ENCODE measurements around the gene PRSS22. TPM values are rescaled to one million over a fixed set of nuclear protein-coding genes. Genes with fewer than 3 reads are reported as not detected.

Gene PRSS22
- total RNA-seq, 1 donor, result 0.21 TPM

- no peaks in the 10 kb centered on the region for H3K27me3 ChIP-seq (ENCODE audit: insufficient read depth, low read length)
- no peak overlapping the region for H3K4me3 ChIP-seq (ENCODE audit: low read length)
- H3K4me1 ChIP-seq (ENCODE audit: insufficient read depth, low read length), result peaks cover 3% of the 10 kb centered on the region
- no peaks in the 10 kb centered on the region for H3K9me3 ChIP-seq (ENCODE audit: low read depth, low read length)
Observed at GRCh38 chr16:2895813-2896212, 37.8 kb upstream of the PRSS22 start.

GRCh38 chr16:2894231-2894630 is 36.3 kb upstream of the PRSS22 start:
- Histone ChIP-seq H3K4me3 (ENCODE audit: low read length) (no peak overlapping the region), H3K27me3 (ENCODE audit: insufficient read depth, low read length) (no peaks in the 10 kb centered on the region), H3K9me3 (ENCODE audit: low read depth, low read length) (no peaks in the 10 kb centered on the region), H3K4me1 (ENCODE audit: insufficient read depth, low read length) (peaks cover 3% of the 10 kb centered on the region)

GRCh38 chr16:2884041-2884451 is 26.1 kb upstream of the PRSS22 start:
- Histone ChIP-seq H3K27me3 (ENCODE audit: insufficient read depth, low read length) (no peaks in the 10 kb centered on the region), H3K4me1 (ENCODE audit: insufficient read depth, low read length) (peaks cover 17% of the 10 kb centered on the region), H3K9me3 (ENCODE audit: low read depth, low read length) (no peaks in the 10 kb centered on the region), H3K4me3 (ENCODE audit: low read length) (no peak overlapping the region)

GRCh38 chr16:2883458-2883908 is 25.5 kb upstream of the PRSS22 start:
- Histone ChIP-seq H3K9me3 (ENCODE audit: low read depth, low read length) (no peaks in the 10 kb centered on the region), H3K27me3 (ENCODE audit: insufficient read depth, low read length) (no peaks in the 10 kb centered on the region), H3K4me1 (ENCODE audit: insufficient read depth, low read length) (peaks cover 17% of the 10 kb centered on the region), H3K4me3 (ENCODE audit: low read length) (peak overlapping the region; percentile 74)

GRCh38 chr16:2882650-2883457 is 24.9 kb upstream of the PRSS22 start, which contains the start of gene FLYWCH2:
Gene FLYWCH2, plus strand, starts transcription at chr16:2883215. Its CDS starts 13,235 bp downstream, at chr16:2896450.
- peak within 1 kb of the TSS; percentile 74 for H3K4me3 ChIP-seq (ENCODE audit: low read length)
- H3K4me1 ChIP-seq (ENCODE audit: insufficient read depth, low read length), result peaks cover 17% of the 10 kb centered on the region
- H3K9me3 ChIP-seq (ENCODE audit: low read depth, low read length), result no peaks in the 10 kb centered on the region
- no peaks in the 10 kb centered on the region for H3K27me3 ChIP-seq (ENCODE audit: insufficient read depth, low read length)

GRCh38 chr16:2881783-2882649 is 24.0 kb upstream of the PRSS22 start:
- Histone ChIP-seq H3K9me3 (ENCODE audit: low read depth, low read length) (no peaks in the 10 kb centered on the region), H3K4me1 (ENCODE audit: insufficient read depth, low read length) (peaks cover 17% of the 10 kb centered on the region), H3K4me3 (ENCODE audit: low read length) (peak overlapping the region; percentile 74), H3K27me3 (ENCODE audit: insufficient read depth, low read length) (no peaks in the 10 kb centered on the region)

GRCh38 chr16:2879854-2880508 is 22.0 kb upstream of the PRSS22 start:
- no peak overlapping the region for H3K4me3 ChIP-seq (ENCODE audit: low read length)
- H3K27me3 ChIP-seq (ENCODE audit: insufficient read depth, low read length), result no peaks in the 10 kb centered on the region
- peaks cover 17% of the 10 kb centered on the region for H3K4me1 ChIP-seq (ENCODE audit: insufficient read depth, low read length)
- H3K9me3 ChIP-seq (ENCODE audit: low read depth, low read length), result no peaks in the 10 kb centered on the region

GRCh38 chr16:2874912-2875362 is 17.0 kb upstream of the PRSS22 start:
- Histone ChIP-seq H3K4me3 (ENCODE audit: low read length) (no peak overlapping the region), H3K9me3 (ENCODE audit: low read depth, low read length) (no peaks in the 10 kb centered on the region), H3K27me3 (ENCODE audit: insufficient read depth, low read length) (no peaks in the 10 kb centered on the region), H3K4me1 (ENCODE audit: insufficient read depth, low read length) (peaks cover 8% of the 10 kb centered on the region)

- H3K4me3 ChIP-seq (ENCODE audit: low read length), result no peak overlapping the region
- peaks cover 8% of the 10 kb centered on the region for H3K4me1 ChIP-seq (ENCODE audit: insufficient read depth, low read length)
- no peaks in the 10 kb centered on the region for H3K9me3 ChIP-seq (ENCODE audit: low read depth, low read length)
- no peaks in the 10 kb centered on the region for H3K27me3 ChIP-seq (ENCODE audit: insufficient read depth, low read length)
Observed at GRCh38 chr16:2874032-2874911, 16.3 kb upstream of the PRSS22 start.

- peaks cover 21% of the 10 kb centered on the region for H3K4me1 ChIP-seq (ENCODE audit: insufficient read depth, low read length)
- H3K4me3 ChIP-seq (ENCODE audit: low read length), result no peak overlapping the region
- H3K9me3 ChIP-seq (ENCODE audit: low read depth, low read length), result no peaks in the 10 kb centered on the region
- H3K27me3 ChIP-seq (ENCODE audit: insufficient read depth, low read length), result no peaks in the 10 kb centered on the region
Observed at GRCh38 chr16:2871926-2872325, 14.0 kb upstream of the PRSS22 start.

- Histone ChIP-seq H3K27me3 (ENCODE audit: insufficient read depth, low read length) (no peaks in the 10 kb centered on the region), H3K9me3 (ENCODE audit: low read depth, low read length) (no peaks in the 10 kb centered on the region), H3K4me3 (ENCODE audit: low read length) (peak overlapping the region; percentile 52), H3K4me1 (ENCODE audit: insufficient read depth, low read length) (peaks cover 13% of the 10 kb centered on the region)
Observed at GRCh38 chr16:2867987-2868789, 10.2 kb upstream of the PRSS22 start.

- Histone ChIP-seq H3K4me3 (ENCODE audit: low read length) (peak overlapping the region; percentile 52), H3K27me3 (ENCODE audit: insufficient read depth, low read length) (no peaks in the 10 kb centered on the region), H3K4me1 (ENCODE audit: insufficient read depth, low read length) (peaks cover 13% of the 10 kb centered on the region), H3K9me3 (ENCODE audit: low read depth, low read length) (no peaks in the 10 kb centered on the region)
Observed at GRCh38 chr16:2867661-2867986, 9.7 kb upstream of the PRSS22 start.

GRCh38 chr16:2866431-2866830 is 8.5 kb upstream of the PRSS22 start:
- no peak overlapping the region for H3K4me3 ChIP-seq (ENCODE audit: low read length)
- peaks cover 13% of the 10 kb centered on the region for H3K4me1 ChIP-seq (ENCODE audit: insufficient read depth, low read length)
- no peaks in the 10 kb centered on the region for H3K27me3 ChIP-seq (ENCODE audit: insufficient read depth, low read length)
- no peaks in the 10 kb centered on the region for H3K9me3 ChIP-seq (ENCODE audit: low read depth, low read length)

All from mononuclear cell (primary cell).